CD4-positive, alpha-beta memory T cell (primary cell): ENCODE measurements around the gene ELN. TPM values are rescaled to one million over a fixed set of nuclear protein-coding genes. Genes with fewer than 3 reads are reported as not detected.

ENCODE experiments used
- CTCF ChIA-PET: fragments of 350-600 bp; sonication (Branson Sonifier 250); formaldehyde crosslinking; loops from one replicate; lab custom pipeline; 2021; ENCODE audit warnings: inconsistent platforms; ENCODE audit not compliant: partially characterized antibody; lab: Charles Lee
- POLR2A ChIA-PET: fragments of 350-600 bp; sonication (Branson Sonifier 250); formaldehyde crosslinking; loops from one replicate; lab custom pipeline; 2021; ENCODE audit not compliant: partially characterized antibody; lab: Charles Lee
- DNase-seq, 5 donors: peaks; one replicate each; pipeline versions ENCODE4 v3.0.0 to v3.0.0-alpha.2; 2020 to 2022; ENCODE audit warnings: mixed read lengths in 1 of 5
- H3K27ac ChIP-seq: one replicate; pipeline ENCODE4 v1.7.0; 2013; ENCODE audit warnings: low read depth, low read length
- H3K27me3 ChIP-seq: 2 replicates; pipeline ENCODE4 v1.7.0; 2013; ENCODE audit warnings: mild to moderate bottlenecking, low read length, moderate library complexity; ENCODE audit not compliant: insufficient read depth
- H3K36me3 ChIP-seq: 2 replicates; pipeline ENCODE4 v1.7.0; 2013; ENCODE audit warnings: mild to moderate bottlenecking, low read length, moderate library complexity; ENCODE audit not compliant: insufficient read depth
- H3K4me1 ChIP-seq: 2 replicates; pipeline ENCODE4 v1.7.0; 2013; ENCODE audit warnings: mild to moderate bottlenecking, low read length, moderate library complexity; ENCODE audit not compliant: insufficient read depth
- H3K4me3 ChIP-seq, 2 donors: one replicate each; pipeline ENCODE4 v1.7.0; 2013; ENCODE audit warnings: low read length in 2 of 2, mild to moderate bottlenecking in 1 of 2
- H3K9me3 ChIP-seq, 2 donors: one replicate each; pipeline ENCODE4 v1.7.0; 2013; ENCODE audit warnings: low read length in 2 of 2, control low read depth in 1 of 2; ENCODE audit not compliant: control insufficient read depth in 1 of 2
- H3K27ac Mint-ChIP-seq, 7 donors: one replicate each; pipeline ENCODE4 v1.8.0; 2020 to 2021; ENCODE audit warnings: mixed read lengths in 7 of 7, mild to moderate bottlenecking in 6 of 7, inconsistent platforms in 3 of 7, moderate library complexity in 3 of 7
- H3K27me3 Mint-ChIP-seq, 2 donors: one replicate each; pipeline ENCODE4 v1.8.0; 2020 to 2021; ENCODE audit warnings: mixed read lengths in 2 of 2
- H3K36me3 Mint-ChIP-seq, 2 donors: one replicate each; pipeline ENCODE4 v1.8.0; 2020 to 2021; ENCODE audit warnings: mixed read lengths in 2 of 2, inconsistent platforms in 1 of 2, mild to moderate bottlenecking in 1 of 2
- H3K4me1 Mint-ChIP-seq, 4 donors: one replicate each; pipeline ENCODE4 v1.8.0; 2020 to 2021; ENCODE audit warnings: mixed read lengths in 4 of 4, mild to moderate bottlenecking in 1 of 4
- H3K4me3 Mint-ChIP-seq, 8 donors: one replicate each; pipeline ENCODE4 v1.8.0; 2020 to 2021; ENCODE audit warnings: mixed read lengths in 8 of 8, mild to moderate bottlenecking in 7 of 8, moderate library complexity in 6 of 8, inconsistent platforms in 3 of 8
- H3K9me3 Mint-ChIP-seq, 8 donors: one replicate each; pipeline ENCODE4 v1.8.0; 2020 to 2021; ENCODE audit warnings: mixed read lengths in 8 of 8, mild to moderate bottlenecking in 5 of 8, inconsistent platforms in 3 of 8, moderate library complexity in 1 of 8
- intact Hi-C: fragments of 100-400 bp; cut with micrococcal nuclease; formaldehyde crosslinking; loops from one replicate; pipeline ENCODE4 v1.15.1; 2023
- polyA plus RNA-seq, 2 donors: library from polyadenylated mRNA; unstranded; fragments of 300-500 nt; fragmentation: Illumina TruSeq; gene quantifications; one replicate each; pipeline ENCODE4 v1.2.3, GENCODE V29; 2021
- total RNA-seq, 2 experiments: library from RNA; stranded (reverse); gene quantifications; one replicate each; pipeline ENCODE4 v1.2.3, GENCODE V29; 2021

ELN gene
- total and polyA plus RNA-seq, 4 experiments from 2014 or later = not detected

- ChIA-PET CTCF (interaction anchor here (1.1 kb wide), 1 partner anchor 38 kb away, joined by 3 read pairs; no protein-coding TSS in a partner anchor), POLR2A (no interaction called here)
- Mint-ChIP-seq H3K27ac (no peak overlapping the region), H3K36me3 (no peaks in the 10 kb centered on the region), H3K4me1 (peaks cover 3 to 30% (median 16%) of the 10 kb centered on the region in 4 donors), H3K27me3 (peaks cover 38 to 40% of the 10 kb centered on the region in 2 donors), H3K4me3 (peak overlapping the region in 1 of 8 donors; percentile 44), H3K9me3 (no peaks in the 10 kb centered on the region)
- Histone ChIP-seq H3K36me3 (no peaks in the 10 kb centered on the region), H3K9me3 (no peaks in the 10 kb centered on the region), H3K27ac (no peak overlapping the region), H3K27me3 (peaks cover 16% of the 10 kb centered on the region), H3K4me3 (no peak overlapping the region), H3K4me1 (peaks cover 4% of the 10 kb centered on the region)
- intact Hi-C loops = no loop called here
- no peak for DNase-seq
These were observed 1.3 kb downstream of the ELN start for GRCh38 chr7:74029089-74029785.

- peaks cover 32 to 39% of the 10 kb centered on the region in 2 donors for H3K27me3 Mint-ChIP-seq
- ChIA-PET POLR2A (no interaction called here), CTCF (interaction anchor here (0.7 to 1.1 kb wide), 2 partner anchors 37 to 70 kb away, joined by 3 read pairs; no protein-coding TSS in a partner anchor)
- no peaks in the 10 kb centered on the region for H3K9me3 Mint-ChIP-seq
- peaks cover 3 to 30% (median 16%) of the 10 kb centered on the region in 4 donors for H3K4me1 Mint-ChIP-seq
- Histone ChIP-seq H3K27ac (no peak overlapping the region), H3K4me1 (peaks cover 4% of the 10 kb centered on the region), H3K4me3 (no peak overlapping the region), H3K9me3 (no peaks in the 10 kb centered on the region), H3K36me3 (no peaks in the 10 kb centered on the region), H3K27me3 (peaks cover 16% of the 10 kb centered on the region)
- DNase-seq = no peak
- peak overlapping the region in 1 of 8 donors; percentile 44 for H3K4me3 Mint-ChIP-seq
- no peaks in the 10 kb centered on the region for H3K36me3 Mint-ChIP-seq
- no peak overlapping the region for H3K27ac Mint-ChIP-seq
- intact Hi-C loops = no loop called here
These were observed 2.0 kb downstream of the ELN start for GRCh38 chr7:74029991-74030415.

- intact Hi-C loops = no loop called here
- POLR2A ChIA-PET = no interaction called here
- H3K9me3 ChIP-seq = no peaks in the 10 kb centered on the region
- no peak for DNase-seq
- Mint-ChIP-seq H3K36me3 (no peaks in the 10 kb centered on the region), H3K27ac (no peak overlapping the region), H3K4me3 (no peak overlapping the region), H3K9me3 (no peaks in the 10 kb centered on the region), H3K4me1 (peaks cover 3 to 21% (median 16%) of the 10 kb centered on the region in 4 donors), H3K27me3 (peaks cover 27 to 32% of the 10 kb centered on the region in 2 donors)
- no peak overlapping the region for H3K4me3 ChIP-seq
- CTCF ChIA-PET = interaction anchor here (0.6 kb wide), 1 partner anchor 74 kb away, joined by 3 read pairs; no protein-coding TSS in a partner anchor
- H3K27me3 ChIP-seq = peaks cover 16% of the 10 kb centered on the region
- H3K36me3 ChIP-seq = no peaks in the 10 kb centered on the region
- peaks cover 4% of the 10 kb centered on the region for H3K4me1 ChIP-seq
- no peak overlapping the region for H3K27ac ChIP-seq
These were observed 2.9 kb downstream of the ELN start for GRCh38 chr7:74030861-74031260.

GRCh38 chr7:74031403-74032190 lies 3.6 kb downstream of the ELN start:
- Mint-ChIP-seq H3K36me3 (no peaks in the 10 kb centered on the region), H3K27me3 (peaks cover 25% of the 10 kb centered on the region in 2 donors), H3K4me3 (no peak overlapping the region), H3K9me3 (no peaks in the 10 kb centered on the region), H3K27ac (peak overlapping the region in 1 of 7 donors; percentile 8), H3K4me1 (peaks cover 3 to 14% (median 11%) of the 10 kb centered on the region in 4 donors)
- Histone ChIP-seq H3K27me3 (peaks cover 9% of the 10 kb centered on the region), H3K9me3 (no peaks in the 10 kb centered on the region), H3K4me1 (peaks cover 2% of the 10 kb centered on the region), H3K27ac (no peak overlapping the region), H3K36me3 (no peaks in the 10 kb centered on the region), H3K4me3 (no peak overlapping the region)
- ChIA-PET POLR2A (no interaction called here), CTCF (interaction anchor here (0.6 to 1.1 kb wide), 2 partner anchors 74 to 214 kb away, joined by 3 read pairs; no protein-coding TSS in a partner anchor)
- intact Hi-C loops = no loop called here
- no peak for DNase-seq

DNA sequence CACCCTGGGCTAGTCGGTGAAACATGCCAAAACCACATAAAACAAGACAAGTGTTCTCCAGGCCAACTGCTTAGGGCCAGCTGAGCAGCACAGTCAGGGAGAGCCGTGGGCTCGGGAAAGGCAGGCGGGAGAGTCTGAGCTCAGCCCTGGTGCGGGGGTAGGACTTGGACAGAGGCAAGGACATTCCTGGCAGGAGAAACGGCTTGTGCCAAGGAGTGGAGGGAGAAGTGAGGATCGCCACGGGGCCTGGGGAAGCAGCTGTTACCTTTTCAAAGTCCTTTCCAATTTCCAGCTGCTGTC lies 4.2 kb downstream of the ELN start:
- intact Hi-C loops = no loop called here
- Mint-ChIP-seq H3K36me3 (no peaks in the 10 kb centered on the region), H3K4me1 (peaks cover 3 to 10% (median 8%) of the 10 kb centered on the region in 4 donors), H3K4me3 (no peak overlapping the region), H3K27me3 (peaks cover 22% of the 10 kb centered on the region in 2 donors), H3K9me3 (no peaks in the 10 kb centered on the region), H3K27ac (peak overlapping the region in 1 of 7 donors; percentile 8)
- Histone ChIP-seq H3K27ac (no peak overlapping the region), H3K4me1 (no peaks in the 10 kb centered on the region), H3K27me3 (peaks cover 8% of the 10 kb centered on the region), H3K9me3 (no peaks in the 10 kb centered on the region), H3K4me3 (no peak overlapping the region), H3K36me3 (no peaks in the 10 kb centered on the region)
- DNase-seq = no peak
- CTCF ChIA-PET = interaction anchor here (1.1 kb wide), 1 partner anchor 213 kb away, joined by 3 read pairs; no protein-coding TSS in a partner anchor
- POLR2A ChIA-PET = no interaction called here

DNA sequence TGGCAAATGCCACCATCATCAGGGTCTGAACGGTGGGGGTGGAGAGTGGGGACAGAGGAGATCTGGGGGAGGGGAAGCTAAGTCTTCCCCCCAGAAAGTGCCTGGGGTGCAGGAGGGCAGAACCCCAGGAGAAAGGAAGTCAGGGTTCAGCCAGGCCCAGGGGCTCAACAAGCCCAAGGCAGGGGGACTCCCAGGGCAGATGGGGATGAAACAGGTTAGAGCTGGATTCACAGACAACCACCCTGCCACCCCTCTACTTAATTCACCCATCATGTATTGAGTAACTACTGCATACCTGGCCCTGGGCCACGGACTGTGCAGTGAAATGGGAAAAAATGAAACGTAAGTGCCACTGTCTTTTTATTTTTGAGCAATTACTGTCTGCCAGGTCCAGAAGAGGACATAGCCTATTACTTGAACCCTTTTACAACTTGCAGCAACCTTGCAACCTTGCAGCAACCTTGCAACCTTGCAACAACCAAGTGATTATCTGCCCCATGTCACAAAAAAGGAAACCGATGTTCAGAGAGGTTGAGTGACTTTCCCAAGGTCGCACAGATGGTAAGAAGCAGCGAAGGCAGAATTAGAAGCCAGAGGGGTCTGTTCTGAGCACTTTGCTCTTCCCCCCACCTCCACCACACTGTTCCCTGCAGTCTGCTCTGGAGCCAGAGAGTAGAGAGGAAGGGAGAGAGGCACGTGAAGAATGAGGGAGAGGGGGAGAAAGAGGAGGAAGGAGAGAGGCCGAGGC lies 4.8 kb downstream of the ELN start:
- H3K27ac Mint-ChIP-seq = no peak overlapping the region
- no peaks in the 10 kb centered on the region for H3K9me3 Mint-ChIP-seq
- intact Hi-C loops = no loop called here
- H3K4me1 Mint-ChIP-seq = peaks cover 3 to 10% (median 7%) of the 10 kb centered on the region in 4 donors
- Histone ChIP-seq H3K4me3 (no peak overlapping the region), H3K27ac (no peak overlapping the region), H3K4me1 (no peaks in the 10 kb centered on the region), H3K27me3 (peaks cover 8% of the 10 kb centered on the region), H3K9me3 (no peaks in the 10 kb centered on the region), H3K36me3 (no peaks in the 10 kb centered on the region)
- POLR2A ChIA-PET = no interaction called here
- no peak for DNase-seq
- CTCF ChIA-PET = interaction anchor here (1.1 kb wide), 1 partner anchor 212 kb away, joined by 3 read pairs; no protein-coding TSS in a partner anchor
- H3K4me3 Mint-ChIP-seq = no peak overlapping the region
- peaks cover 22 to 24% of the 10 kb centered on the region in 2 donors for H3K27me3 Mint-ChIP-seq
- no peaks in the 10 kb centered on the region for H3K36me3 Mint-ChIP-seq
